GM18511 (cell line): ENCODE data around the gene COP1.

Source experiments
- ATAC-seq: cut with Tn5 transposase; IDR thresholded peaks from one replicate; pipeline ENCODE4 v1.9.1; 2021; ENCODE audit warnings: mild to moderate bottlenecking, moderate library complexity; ENCODE audit not compliant: unreplicated experiment

Gene COP1

DNA sequence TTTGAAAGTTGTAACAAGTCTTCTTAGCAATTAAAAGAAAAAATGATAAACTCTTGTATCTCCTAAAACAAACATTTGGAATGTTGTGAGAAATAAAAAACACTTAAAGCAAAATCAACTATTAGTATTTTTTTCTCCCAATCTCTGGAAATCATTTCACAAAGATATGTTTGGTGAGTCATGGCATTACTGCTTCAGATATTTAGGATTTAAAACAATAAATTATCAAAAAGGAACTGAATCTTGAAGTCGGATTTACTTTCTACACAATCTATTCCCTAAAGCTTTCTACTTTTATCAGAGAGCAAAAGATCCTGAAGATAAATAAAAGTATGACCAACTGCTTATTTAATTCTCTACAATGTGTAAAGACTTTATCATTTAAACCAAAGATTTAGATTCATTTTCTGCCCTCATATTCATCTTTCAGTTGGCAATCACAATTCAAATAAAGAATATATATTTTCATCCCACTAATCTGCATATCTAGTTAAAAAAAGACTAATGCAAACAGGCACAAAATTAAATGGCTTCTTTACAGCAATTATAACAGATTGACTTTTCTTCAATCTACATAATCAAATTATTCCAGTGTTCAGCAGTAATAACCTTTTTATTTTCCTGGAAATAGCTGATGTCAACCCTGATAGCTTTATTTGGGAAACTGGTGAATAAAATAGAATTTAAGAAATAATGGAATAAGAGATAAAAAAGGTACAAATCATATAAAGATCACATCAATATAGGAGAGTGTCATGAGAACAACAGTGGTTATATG is 230.0 kb downstream of the COP1 start:
- ATAC-seq: no peak

GRCh38 chr1:175969231-175969630 is 237.9 kb downstream of the COP1 start:
- no peak for ATAC-seq

GRCh38 chr1:175968486-175969172 is 238.5 kb downstream of the COP1 start:
- no peak for ATAC-seq

DNA sequence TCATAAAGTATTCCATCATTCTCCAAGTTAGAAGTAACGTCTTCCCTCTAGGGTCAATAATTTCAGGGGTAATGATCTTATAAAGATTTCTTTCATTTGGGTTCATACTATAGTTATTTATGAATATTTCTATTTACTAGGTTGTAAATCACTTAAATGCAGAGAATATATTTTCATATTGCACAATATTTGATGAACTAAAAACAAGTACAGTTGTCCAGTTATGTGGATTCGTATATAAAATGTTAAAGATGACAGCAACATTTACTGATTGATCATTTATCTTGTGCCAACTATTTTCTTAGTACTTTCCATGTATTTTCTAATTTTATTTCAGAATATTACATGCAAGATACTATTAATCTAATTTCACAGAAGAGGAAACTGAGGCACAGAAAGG is 243.3 kb downstream of the COP1 start:
- ATAC-seq: no peak

GRCh38 chr1:175960169-175960568 is 246.9 kb downstream of the COP1 start:
- ATAC-seq: no peak

DNA sequence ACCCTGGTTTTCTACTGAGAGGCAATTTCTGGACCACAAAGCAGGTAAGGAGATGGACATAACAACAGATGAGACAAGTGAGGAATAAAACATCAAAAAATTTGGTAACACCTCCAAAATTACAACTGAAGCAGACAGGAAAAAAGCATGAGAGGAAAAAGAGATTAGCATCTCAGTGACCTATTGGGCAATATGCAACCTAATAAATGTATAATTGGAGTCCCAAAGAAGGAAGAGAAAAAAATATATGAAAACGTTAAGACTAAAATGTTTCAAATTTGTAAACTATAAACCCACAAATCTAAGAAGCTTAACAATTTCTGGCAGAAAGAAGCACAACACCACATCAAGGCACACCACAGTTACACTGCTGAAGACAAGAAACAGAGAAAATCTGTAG is 255.5 kb downstream of the COP1 start:
- no peak for ATAC-seq

DNA sequence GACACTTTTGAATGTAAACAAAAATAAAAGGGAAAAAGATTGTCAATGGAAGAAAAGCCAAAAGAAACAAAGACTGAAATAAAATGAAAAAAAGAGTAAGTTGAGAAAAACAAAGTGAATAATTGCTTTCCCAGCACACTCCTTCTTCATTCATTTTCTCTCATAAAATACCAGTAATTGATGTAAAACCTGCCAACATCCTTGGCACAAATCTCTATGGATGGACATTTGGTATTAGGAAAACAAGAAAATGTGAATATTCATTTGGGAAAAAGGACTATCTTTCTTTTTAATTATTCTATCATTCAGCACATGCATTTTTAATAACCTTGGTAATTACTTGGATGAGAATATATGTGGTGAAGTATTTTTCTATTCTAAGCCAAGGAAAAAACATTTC is 259.3 kb downstream of the COP1 start:
- no peak for ATAC-seq

DNA sequence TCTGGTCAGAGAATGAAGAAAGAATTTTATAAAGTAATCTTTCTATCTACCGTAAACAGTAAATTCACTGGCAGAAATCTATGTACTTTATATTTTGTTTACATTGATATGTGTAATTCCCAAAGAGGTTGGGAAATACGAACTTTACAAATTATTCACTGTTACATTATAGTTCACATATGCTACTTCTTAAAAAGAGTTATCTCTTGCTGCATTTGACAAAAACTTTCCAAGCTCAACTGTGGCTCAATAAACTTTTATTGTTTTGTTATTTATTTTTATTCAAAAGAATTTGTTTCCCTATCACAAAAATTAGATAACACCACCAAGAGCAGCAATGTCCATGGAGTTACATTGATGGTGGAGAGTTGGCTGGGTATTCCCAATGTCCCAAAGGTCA is 262.5 kb downstream of the COP1 start:
- no peak for ATAC-seq

- ATAC-seq: no peak
Observed at GRCh38 chr1:175941164-175941563, 265.9 kb downstream of the COP1 start.

DNA sequence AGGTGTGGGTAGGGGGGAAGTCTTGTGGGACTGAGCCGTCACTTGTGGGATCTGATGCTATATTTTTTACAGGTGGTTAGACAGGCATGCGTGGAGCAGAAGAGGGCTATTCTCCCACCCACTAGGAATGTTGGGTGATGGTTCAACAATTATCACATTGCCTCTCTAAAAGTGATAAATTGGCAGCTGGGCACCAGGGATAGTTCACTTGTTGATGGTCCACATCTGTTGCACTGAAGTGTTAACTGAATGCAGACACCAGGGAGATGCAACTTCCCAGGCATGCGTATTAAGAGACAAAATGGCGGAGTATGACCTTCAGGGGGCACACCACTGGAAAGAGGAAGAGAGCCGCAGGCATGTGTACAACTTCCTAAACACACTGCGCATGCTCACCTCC is 270.4 kb downstream of the COP1 start:
- ATAC-seq: no peak

DNA sequence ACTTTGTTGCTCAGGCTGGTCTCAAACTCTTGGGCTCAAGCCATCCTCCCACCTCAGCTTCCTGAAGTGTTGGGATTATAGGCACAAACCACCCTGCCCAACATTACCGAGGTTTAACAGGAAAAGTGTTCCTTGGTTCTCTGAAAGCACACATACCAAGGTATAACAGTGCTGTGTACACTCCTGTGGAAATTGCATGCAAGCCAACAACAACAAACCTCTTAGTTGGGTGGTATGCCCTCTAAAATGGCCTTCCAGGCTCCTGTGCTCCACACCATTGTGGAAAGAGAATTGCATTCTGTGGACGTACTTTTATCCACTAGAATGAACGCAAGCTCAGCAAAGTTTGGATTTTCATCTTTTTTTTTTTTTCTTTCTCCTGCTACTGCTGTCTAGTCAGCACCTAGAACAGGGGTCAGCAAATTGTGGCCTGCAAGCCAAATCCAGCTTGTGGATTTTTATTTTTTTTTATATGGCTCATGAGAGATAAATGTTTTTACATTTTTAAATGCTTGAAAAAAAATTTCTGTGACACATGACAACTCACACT is 271.4 kb downstream of the COP1 start:
- ATAC-seq: no peak

DNA sequence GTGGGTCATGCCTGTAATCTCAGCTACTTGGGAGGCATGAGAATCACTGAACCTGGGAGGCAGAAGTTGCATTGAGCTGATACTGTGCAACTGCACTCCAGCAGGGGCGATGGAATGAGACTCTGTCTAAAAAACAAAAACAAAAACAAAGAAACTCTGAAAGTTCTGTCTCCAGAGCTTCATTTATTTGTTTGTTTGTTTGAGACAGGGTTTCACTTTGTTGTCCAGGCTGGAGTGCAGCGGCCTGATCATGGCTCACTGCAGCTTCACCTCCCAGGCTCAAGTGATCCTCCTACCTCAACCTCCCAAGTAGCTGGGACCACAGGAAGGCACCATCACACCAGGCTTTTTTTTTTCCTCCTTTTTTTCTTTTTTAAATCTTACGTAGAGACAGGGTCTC is 271.9 kb downstream of the COP1 start:
- ATAC-seq: no peak

GRCh38 chr1:175933801-175934200 is 273.3 kb downstream of the COP1 start:
- no peak for ATAC-seq

- ATAC-seq: no peak
Observed at GRCh38 chr1:175927944-175928343, 279.1 kb downstream of the COP1 start.

GRCh38 chr1:175922254-175922881 is 284.7 kb downstream of the COP1 start:
- ATAC-seq: no peak

GRCh38 chr1:175920381-175920780 is 286.7 kb downstream of the COP1 start:
- no peak for ATAC-seq

DNA sequence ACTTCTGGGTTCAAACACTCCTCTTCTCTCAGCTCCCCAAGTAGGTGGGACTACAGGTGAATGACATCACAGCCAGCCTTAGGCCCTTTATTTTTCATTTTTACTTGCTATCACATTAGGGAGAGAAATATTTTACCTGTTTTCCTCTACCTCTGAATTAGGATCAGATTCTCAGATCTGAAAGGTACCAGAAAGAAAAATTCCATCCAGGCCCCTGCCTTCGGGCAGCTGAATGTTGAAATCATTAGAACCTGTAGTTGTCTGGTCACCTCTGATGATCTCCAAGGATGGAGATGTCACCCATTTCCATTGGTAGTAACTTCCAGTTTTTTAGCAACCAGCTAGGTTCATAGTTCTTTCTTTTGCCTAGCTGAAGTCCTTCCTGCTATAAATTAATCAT is 288.1 kb downstream of the COP1 start:
- no peak for ATAC-seq

DNA sequence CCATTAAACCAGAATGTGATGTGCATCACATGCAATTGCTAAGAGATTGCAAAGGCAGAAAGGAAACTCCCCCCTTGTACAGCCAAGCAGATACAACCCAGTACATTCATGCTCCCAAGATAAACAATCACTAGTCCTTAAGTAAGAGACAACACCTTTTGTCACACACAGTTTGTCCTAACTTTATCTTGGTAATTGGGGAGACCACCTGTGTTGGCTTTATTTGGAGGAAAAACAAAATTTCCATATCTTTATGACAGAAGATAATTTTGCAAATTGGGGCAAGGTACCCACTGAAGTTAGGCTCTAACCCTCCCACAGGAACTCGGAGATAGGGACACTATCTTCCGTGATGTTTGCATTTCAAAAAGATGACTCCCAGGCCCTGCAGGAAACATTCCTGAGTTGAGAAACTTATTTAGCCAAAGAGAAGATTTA is 288.7 kb downstream of the COP1 start:
- ATAC-seq: no peak

DNA sequence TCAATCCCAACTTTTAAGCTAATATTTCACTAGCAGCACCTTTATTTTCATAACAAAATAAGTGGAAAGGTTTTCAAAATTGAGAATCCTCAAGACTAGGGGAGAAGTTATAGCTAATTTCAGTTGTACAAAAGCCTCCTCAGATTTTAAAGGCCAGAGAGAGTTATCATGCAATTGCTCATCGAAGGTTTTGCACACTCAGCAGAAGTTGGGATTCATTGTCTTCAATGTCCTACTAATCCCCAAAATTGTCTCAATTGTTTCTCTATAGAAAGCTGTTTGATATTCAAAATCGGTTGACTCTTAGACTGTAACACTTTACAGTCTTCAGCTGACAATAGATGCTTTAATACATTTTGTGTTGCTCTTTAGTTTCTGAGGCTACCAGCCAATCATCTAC is 293.0 kb downstream of the COP1 start:
- ATAC-seq: no peak

DNA sequence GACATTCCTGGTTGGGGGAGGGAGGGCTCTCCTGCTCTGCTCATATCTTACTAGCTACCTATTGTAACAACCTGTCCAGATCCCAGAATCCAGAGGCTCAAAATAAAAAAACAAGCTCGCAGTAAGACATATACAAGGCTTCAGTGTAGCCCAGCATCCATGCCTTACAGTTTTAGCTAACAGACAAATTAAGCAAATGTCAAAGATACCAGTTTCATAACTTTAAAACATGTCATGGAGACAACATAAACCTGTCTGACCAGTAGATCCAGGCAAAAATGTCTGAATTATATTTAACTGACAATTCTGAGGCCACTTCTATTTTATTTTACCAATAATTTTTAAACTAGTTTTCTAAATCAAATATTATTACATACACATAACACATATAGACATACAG is 295.9 kb downstream of the COP1 start:
- no peak for ATAC-seq

DNA sequence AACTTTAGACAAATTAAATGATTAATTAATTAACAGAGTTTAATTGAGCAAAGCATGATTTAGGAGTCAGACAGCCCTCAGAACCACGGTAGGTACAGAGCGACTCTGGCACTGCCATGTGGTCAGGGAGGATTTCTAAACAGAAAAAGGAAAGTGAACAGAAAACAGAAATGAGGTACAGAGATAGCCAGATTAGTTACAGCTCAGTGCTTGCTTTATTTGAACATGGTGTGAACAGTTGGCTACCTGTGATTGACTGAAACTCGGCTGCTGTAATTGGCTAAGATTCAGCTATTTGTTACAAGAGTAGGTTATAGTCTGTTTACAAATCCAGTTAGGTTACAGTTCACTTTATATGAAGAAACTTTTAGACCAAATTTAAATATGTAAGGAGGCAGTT is 300.7 kb downstream of the COP1 start:
- no peak for ATAC-seq

GRCh38 chr1:175904808-175905207 is 302.3 kb downstream of the COP1 start:
- ATAC-seq: no peak
